NCI-H2227 treated with DMSO at 0.1 percent for 48 hours (cell line): Measurements from ENCODE around the gene EFNA3.

Experiments used
- DNase-seq: peaks from one replicate; lab custom pipeline; 2025; lab: John Stamatoyannopoulos, UW

EFNA3 gene

GRCh38 chr1:155048449-155049334 lies 29.9 kb upstream of the EFNA3 start:
- DNase-seq, result no peak

- DNase-seq, result no peak
Measured at GRCh38 chr1:155049651-155050559, 28.7 kb upstream of the EFNA3 start.

DNA sequence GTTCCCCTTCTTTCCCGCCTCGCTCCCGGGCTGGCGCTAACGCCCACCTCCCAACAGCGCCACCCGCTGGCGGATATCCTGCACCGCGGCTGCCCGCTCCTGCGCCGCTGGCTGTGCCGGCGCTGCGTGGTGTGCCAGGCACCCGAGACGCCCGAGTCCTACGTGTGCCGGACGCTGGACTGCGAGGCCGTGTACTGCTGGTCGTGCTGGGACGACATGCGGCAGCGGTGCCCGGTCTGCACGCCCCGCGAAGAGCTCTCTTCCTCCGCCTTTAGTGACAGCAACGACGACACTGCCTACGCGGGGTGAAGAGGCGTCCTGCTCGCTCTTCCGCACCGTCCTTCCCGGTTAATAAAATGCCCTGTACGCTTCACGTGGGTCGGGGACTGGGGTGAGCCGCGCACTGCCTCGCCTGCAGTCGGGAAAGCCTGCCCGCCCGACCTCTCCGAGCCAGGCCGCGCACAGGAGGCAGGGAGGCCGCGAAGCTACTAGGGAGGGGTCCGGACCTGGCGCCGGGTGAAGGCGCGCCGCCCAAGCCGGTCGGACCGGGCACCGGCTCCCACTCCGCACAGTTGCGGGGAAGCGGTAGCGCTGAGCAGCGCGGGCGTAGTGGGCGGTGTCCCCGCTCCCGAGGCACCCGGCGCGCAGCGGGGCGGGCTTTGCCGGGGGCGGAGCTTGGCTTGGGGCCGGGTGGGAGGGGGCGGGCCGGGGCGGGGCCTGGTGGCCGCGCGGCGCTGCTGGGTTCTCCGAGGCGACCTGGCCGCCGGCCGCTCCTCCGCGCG lies 27.9 kb upstream of the EFNA3 start, which contains the start of gene ADAM15:
Gene ADAM15, plus strand, starts transcription at position 757 of the 782 bp plus-strand sequence. CDS start 71 bp downstream, outside the sequence.
- peak; percentile 56 for DNase-seq

DNA sequence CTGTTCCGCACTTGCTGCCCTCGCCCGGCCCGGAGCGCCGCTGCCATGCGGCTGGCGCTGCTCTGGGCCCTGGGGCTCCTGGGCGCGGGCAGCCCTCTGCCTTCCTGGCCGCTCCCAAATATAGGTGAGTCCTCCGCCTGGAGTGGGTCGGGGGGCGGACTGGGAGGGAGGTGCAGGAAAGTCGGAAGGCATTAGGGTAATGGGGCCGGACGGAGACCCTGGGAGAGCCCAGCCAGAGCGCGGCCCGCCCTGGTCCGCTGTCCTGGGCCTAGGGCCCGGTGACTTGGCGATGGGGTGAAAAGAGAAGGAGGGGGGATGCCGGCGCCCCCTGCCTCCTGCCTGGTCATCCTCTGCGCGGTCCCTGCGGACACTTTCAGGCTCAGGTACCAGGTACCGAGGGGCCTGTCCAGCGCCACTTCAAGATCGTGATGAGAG lies 27.3 kb upstream of the EFNA3 start:
- DNase-seq, result no peak

- DNase-seq, result peak; percentile 14
Measured at GRCh38 chr1:155051777-155052398, 26.7 kb upstream of the EFNA3 start.

DNA sequence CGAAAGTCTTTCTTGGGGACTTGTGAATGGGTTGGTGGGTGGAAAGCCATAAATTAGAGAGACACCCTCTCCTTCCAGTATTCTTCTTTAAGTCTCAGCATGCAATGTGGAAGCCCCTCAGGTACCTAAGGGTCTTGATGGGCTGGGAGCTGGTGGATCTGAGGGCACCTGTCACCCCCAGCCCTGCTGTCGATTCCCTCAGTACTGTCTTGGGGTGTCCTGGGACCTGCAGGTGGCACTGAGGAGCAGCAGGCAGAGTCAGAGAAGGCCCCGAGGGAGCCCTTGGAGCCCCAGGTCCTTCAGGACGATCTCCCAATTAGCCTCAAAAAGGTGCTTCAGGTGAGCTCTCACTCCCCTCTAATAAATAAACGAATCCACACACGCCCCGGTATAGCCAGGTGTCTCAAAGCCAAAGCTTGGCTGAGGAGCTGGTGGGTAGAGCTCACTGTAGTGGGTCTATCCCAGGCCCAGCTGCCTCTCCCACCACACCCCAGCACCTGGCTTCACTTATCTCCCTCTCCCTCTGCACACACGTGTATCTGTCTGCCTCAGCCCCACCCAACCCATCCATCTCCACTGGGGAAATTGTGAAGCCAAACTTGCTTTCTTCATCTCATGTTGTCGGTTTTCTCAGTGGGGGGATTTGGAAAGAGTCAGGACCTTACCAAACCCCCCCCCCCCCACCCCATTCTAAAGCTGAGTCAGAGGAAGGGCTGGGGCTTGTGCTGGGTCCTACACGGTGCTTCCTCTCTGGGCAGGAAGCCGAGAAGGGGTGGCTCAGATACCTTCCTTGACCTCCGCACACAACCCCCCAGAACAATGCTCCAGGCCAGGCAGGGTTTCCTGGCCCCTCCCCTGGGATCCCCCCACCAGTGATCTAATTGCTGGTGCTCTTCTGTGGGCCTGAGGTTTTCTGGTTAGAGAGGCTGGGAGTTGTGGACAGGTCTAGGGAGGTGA lies 25.9 kb upstream of the EFNA3 start:
- no peak for DNase-seq

DNA sequence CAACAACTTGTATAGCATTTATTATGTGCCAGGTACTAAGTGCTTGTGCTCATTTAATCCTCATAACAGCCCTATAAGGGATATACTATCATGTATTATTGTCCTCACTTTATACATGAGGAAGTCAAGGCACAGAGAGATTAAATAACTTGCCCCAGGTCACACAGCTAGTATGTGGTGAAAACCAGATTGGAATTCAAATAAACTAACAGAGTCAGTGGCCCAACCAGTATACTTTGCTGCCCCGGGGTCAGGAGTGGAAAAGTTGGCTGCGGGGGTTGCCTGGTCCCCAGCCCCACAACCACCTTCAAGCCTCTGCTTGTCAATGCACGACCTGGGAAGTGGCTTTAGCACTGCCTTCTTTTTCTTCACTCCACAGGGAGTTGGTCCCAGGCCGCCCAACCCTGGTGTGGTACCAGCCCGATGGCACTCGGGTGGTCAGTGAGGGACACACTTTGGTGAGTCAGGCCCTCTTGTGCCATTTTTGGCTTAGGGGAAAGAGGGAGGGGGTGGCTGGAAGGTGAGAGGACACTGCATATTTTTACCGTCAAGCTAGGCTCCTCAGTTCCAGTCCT lies 25.0 kb upstream of the EFNA3 start:
- no peak for DNase-seq

GRCh38 chr1:155057104-155057503 lies 21.5 kb upstream of the EFNA3 start:
- DNase-seq, result no peak

DNA sequence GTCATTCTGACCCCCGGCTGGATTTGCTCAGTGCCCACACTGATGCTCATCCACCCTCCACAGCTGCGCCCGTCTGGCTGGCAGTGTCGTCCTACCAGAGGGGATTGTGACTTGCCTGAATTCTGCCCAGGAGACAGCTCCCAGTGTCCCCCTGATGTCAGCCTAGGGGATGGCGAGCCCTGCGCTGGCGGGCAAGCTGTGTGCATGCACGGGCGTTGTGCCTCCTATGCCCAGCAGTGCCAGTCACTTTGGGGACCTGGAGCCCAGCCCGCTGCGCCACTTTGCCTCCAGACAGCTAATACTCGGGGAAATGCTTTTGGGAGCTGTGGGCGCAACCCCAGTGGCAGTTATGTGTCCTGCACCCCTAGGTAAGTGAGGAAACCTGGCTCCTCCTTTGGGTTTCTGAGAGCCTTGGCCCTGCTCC lies 20.8 kb upstream of the EFNA3 start:
- no peak for DNase-seq

DNA sequence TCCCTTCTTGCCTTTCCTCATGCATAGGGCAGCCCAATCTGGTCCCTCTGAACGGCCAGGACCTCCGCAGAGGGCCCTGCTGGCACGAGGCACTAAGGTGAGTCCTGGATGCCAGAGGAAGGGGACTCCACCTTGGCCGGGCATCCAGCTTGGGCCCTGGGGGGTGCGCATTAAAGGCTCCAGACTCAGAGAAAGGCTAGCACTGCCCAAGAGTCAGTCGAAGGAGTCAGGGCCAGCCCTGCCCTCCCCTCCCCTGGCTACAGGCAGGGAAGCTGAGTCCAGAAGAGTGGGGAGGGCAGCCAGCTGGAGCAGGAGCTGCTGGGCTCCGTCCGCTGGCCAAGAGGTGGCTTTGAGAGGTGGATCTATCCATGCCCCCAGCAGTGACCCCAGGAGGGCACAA lies 17.9 kb upstream of the EFNA3 start:
- DNase-seq, result no peak

- DNase-seq, result peak; percentile 77
Measured at GRCh38 chr1:155061381-155062150, 17.1 kb upstream of the EFNA3 start.

DNA sequence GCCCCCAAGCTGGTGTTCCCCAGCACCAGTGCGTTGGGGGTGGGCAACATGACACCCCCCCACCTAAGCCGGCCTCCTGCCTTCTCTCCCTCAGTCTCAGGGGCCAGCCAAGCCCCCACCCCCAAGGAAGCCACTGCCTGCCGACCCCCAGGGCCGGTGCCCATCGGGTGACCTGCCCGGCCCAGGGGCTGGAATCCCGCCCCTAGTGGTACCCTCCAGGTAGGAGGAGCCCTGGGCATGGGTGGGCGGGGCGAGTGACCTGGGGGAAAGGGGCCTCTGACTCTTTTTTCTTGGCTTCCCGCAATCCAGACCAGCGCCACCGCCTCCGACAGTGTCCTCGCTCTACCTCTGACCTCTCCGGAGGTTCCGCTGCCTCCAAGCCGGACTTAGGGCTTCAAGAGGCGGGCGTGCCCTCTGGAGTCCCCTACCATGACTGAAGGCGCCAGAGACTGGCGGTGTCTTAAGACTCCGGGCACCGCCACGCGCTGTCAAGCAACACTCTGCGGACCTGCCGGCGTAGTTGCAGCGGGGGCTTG lies 16.4 kb upstream of the EFNA3 start:
- DNase-seq, result no peak

DNA sequence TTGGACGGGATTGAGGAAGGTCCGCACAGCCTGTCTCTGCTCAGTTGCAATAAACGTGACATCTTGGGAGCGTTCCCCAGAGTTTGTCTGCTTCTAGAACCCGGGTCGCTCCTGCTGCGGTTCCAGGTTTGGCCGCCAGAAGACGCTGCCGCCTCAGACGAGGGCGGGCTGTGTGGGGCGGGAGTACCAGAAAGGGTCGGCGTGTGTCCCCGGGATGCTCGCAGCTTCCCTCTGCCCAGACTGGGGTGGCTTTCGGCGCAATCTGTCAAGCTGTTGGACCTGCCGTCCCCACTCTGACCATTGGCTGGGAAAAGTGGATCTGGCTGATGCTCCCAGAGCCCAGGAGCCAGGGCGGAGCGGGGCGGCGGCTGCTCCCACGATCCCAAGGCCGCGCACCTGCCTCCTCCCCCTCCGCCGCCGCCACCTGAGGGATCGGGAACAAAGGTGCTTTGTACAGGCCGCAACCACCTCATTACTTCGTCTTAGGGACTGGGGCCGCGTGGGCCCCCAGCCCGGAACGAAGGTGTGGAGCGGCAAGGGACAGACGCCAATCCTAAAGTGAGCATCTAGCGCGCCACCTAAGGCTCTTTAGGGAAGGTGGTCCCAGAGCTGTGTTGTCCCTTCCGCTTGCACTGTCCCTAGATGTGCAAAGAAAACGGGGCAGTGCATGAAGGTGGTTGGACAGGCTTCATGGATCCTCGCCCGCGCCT lies 15.8 kb upstream of the EFNA3 start:
- DNase-seq, result peak; percentile 49

DNA sequence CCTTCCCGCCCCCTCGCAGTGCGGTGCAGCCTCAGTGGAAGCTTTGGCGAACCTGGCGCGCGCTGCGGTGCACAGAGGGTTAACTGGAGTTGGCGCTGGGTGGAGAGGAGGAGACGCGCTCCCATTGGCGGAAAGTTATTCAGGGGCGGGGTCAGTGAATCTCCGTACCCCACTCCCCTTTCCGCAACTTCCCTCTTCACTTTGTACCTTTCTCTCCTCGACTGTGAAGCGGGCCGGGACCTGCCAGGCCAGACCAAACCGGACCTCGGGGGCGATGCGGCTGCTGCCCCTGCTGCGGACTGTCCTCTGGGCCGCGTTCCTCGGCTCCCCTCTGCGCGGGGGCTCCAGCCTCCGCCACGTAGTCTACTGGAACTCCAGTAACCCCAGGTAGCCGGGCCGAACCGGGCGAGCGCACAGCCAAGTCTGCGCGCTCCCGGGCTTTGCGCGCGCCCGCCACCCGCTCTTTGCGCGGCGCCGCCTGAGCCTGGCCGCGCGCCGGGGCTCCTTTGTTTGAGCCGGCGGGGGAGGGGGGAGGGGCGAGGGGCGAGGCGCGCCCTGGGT lies 15.0 kb upstream of the EFNA3 start, which contains the start of gene EFNA4:
Gene EFNA4, plus strand, starts transcription at position 191 of the 561 bp plus-strand sequence. Its CDS starts 84 bp downstream, at position 275.
- peak; percentile 74 for DNase-seq

DNA sequence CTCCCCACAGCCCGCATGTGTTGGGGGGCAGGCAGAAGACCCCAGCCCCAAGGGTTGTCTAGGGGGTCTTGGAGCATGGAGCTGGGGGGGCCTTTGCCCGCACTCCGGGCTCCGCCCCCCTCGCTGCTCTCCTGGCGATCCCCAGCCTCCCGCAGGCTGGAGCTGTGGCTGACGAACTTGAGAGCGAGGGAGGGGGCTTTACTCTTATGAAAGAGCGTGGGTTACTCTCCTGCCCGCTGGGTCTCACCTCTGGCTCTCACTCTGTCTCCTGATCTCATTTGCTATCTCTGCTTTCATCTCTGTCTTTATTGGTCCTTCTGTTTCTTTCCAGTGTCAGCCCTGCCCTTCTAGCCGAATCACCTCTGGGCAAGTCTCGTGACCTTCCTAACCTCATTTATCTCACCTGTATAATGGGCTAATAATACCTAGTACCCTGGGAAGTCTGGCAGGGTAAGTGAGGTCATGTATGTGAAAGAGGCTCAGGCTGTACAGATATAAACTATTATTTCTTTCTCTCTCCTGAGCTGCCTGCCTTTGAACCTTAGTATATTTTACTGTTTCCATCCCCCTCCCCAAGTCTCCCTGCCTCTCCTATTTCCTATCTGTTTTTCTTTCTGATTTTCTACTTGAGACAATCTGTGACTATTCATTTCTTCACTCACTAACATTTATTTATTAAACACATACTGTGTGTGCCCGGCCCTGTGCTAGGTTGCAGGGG lies 14.4 kb upstream of the EFNA3 start:
- peak; percentile 70 for DNase-seq

DNA sequence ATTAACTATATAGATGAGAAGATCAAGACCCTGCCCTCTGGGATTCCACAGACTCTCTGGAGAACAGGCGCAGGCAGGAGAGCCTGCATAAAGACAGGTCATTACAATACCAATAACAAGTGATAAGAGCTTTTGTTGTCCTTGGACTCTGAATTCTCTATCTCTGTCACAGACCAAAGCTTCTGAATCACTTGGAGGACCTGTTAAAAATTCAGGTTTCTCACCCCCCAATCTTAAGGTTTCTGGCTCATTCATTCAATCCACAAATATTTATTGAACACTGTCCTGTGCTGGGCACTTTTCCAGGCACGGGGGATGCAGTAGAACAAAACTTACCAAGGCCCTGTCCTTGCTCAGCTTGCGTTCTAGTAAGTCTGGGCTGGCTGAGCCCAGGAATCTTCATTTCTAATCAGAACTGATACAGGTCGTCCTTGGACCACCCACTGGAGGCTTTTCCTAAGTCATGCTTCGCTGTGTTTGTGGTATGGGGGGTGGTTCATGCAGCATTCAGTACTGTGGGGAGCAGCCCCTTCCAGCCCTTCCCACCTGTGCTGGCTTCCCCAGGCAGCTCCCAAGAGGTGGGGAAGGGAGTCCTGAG lies 13.7 kb upstream of the EFNA3 start:
- DNase-seq, result no peak

DNA sequence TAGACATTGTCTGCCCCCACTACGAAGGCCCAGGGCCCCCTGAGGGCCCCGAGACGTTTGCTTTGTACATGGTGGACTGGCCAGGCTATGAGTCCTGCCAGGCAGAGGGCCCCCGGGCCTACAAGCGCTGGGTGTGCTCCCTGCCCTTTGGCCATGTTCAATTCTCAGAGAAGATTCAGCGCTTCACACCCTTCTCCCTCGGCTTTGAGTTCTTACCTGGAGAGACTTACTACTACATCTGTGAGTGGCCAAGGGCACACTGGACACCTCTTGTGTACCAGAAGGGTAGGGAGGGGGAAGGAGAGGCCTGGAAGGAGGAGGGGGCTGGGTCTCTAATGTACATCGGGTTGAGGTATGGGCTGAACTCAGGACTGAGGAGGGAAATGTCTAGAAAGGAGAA lies 11.9 kb upstream of the EFNA3 start:
- DNase-seq, result no peak
